Left ventricle myocardium inferior (tissue), 1 donor: Measurements from ENCODE around the gene ZNF44. TPM values are rescaled to one million over a fixed set of nuclear protein-coding genes. Genes with fewer than 3 reads are reported as not detected.
"Not testable (repeated sequence)": the region's sequence is repeated elsewhere in the genome, so short reads cannot be mapped to it uniquely, and the experiment has no call there.

Source experiments
- DNase-seq: peaks from one replicate; pipeline ENCODE4 v3.0.0-alpha.2; 2020
- H3K27ac ChIP-seq: fragments of 200-600 bp; replicated peaks from 2 replicates; pipeline ENCODE4 v1.8.0; 2021
- H3K27me3 ChIP-seq: fragments of 200-600 bp; 2 replicates; pipeline ENCODE4 v1.8.0; 2021; ENCODE audit warnings: low read depth
- H3K36me3 ChIP-seq: fragments of 200-600 bp; 2 replicates; pipeline ENCODE4 v1.8.0; 2021
- H3K4me1 ChIP-seq: fragments of 200-600 bp; 2 replicates; pipeline ENCODE4 v1.8.0; 2021
- H3K4me3 ChIP-seq: fragments of 200-600 bp; 2 replicates; pipeline ENCODE4 v1.8.0; 2021; ENCODE audit warnings: mild to moderate bottlenecking, moderate library complexity
- H3K9me3 ChIP-seq: fragments of 200-600 bp; replicated peaks from 2 replicates; pipeline ENCODE4 v1.8.0; 2021
- CTCF ChIP-seq: fragments of 200-600 bp; IDR thresholded peaks from 2 replicates; pipeline ENCODE4 v1.8.0; 2021; ENCODE audit warnings: antibody characterized with exemption, mild to moderate bottlenecking, borderline replicate concordance
- intact Hi-C: fragments of 100-400 bp; cut with micrococcal nuclease; formaldehyde crosslinking; loops from one replicate; pipeline ENCODE4 v1.11.0; 2022
- total RNA-seq: library from RNA; stranded (reverse); fragmentation: NEBNext Ultra II Directional; extraction: Animal tissue kit (Norgen Biotek cat#: 25700); gene quantifications from one replicate; pipeline ENCODE4 v1.2.1, GENCODE V29; 2021
- donor health status: DM: no; HTN: yes; CAD: no; lungs with severe emphysema.

Gene ZNF44
- total RNA-seq, 1 donor from 2014 or later = 7.8 TPM

- DNase-seq = no peak
- intact Hi-C loops = no loop called here
- H3K27ac ChIP-seq = no peak overlapping the region
- H3K36me3 ChIP-seq = peaks cover 40% of the 10 kb centered on the region
- TF ChIP-seq CTCF = no peak
- no peak overlapping the region for H3K4me3 ChIP-seq
- peaks cover 13% of the 10 kb centered on the region for H3K4me1 ChIP-seq
- peaks cover 10% of the 10 kb centered on the region for H3K9me3 ChIP-seq
- no peaks in the 10 kb centered on the region for H3K27me3 ChIP-seq
Observed at GRCh38 chr19:12325690-12326089, 31.0 kb upstream of the ZNF44 start.

GRCh38 chr19:12318782-12319413, 24.2 kb upstream of the ZNF44 start:
- Histone ChIP-seq H3K4me3 (no peak overlapping the region), H3K36me3 (peaks cover 66% of the 10 kb centered on the region), H3K27me3 (no peaks in the 10 kb centered on the region), H3K9me3 (peaks cover 29% of the 10 kb centered on the region), H3K27ac (no peak overlapping the region), H3K4me1 (no peaks in the 10 kb centered on the region)
- no peak for TF ChIP-seq CTCF
- intact Hi-C loops = no loop called here
- DNase-seq = no peak

- Histone ChIP-seq H3K27me3 (no peaks in the 10 kb centered on the region), H3K9me3 (peaks cover 16% of the 10 kb centered on the region), H3K4me1 (no peaks in the 10 kb centered on the region), H3K4me3 (no peak overlapping the region), H3K36me3 (peaks cover 24% of the 10 kb centered on the region), H3K27ac (no peak overlapping the region)
- TF ChIP-seq CTCF = no peak
- DNase-seq = no peak
- intact Hi-C loops = no loop called here
Observed at GRCh38 chr19:12314553-12314952, 19.9 kb upstream of the ZNF44 start.

- H3K4me3 ChIP-seq, H3K27ac ChIP-seq, DNase-seq, H3K27me3 ChIP-seq, H3K9me3 ChIP-seq, intact Hi-C loops, H3K36me3 ChIP-seq, H3K4me1 ChIP-seq: not testable (repeated sequence)
Observed at GRCh38 chr19:12308891-12309290, 14.2 kb upstream of the ZNF44 start.

- DNase-seq = no peak
- TF ChIP-seq CTCF = no peak
- Histone ChIP-seq H3K4me3 (peak overlapping the region; percentile 87), H3K4me1 (peaks cover 48% of the 10 kb centered on the region), H3K27ac (peak overlapping the region; percentile 99), H3K36me3 (no peaks in the 10 kb centered on the region), H3K9me3 (no peaks in the 10 kb centered on the region), H3K27me3 (no peaks in the 10 kb centered on the region)
- intact Hi-C loops = no loop called here
Observed at GRCh38 chr19:12295191-12295590, 508 bp upstream of the ZNF44 start.

- Histone ChIP-seq H3K27ac (peak overlapping the region; percentile 99), H3K4me3 (peak overlapping the region; percentile 87), H3K9me3 (no peaks in the 10 kb centered on the region), H3K36me3 (no peaks in the 10 kb centered on the region), H3K4me1 (peaks cover 60% of the 10 kb centered on the region), H3K27me3 (no peaks in the 10 kb centered on the region)
- DNase-seq = peak; percentile 50
- intact Hi-C loops = no loop called here
- TF ChIP-seq CTCF = no peak
Observed at GRCh38 chr19:12293777-12294248, 870 bp downstream of the ZNF44 start.
